Panc1 (cell line): Measurements from ENCODE around the gene AMZ1. TPM values are rescaled to one million over a fixed set of nuclear protein-coding genes. Genes with fewer than 3 reads are reported as not detected.

Source experiments
- ATAC-seq: fragments of 200-7000 bp; cut with Tn5 transposase; 2 replicates; pipeline ENCODE4 v1.9.1; 2020; ENCODE audit warnings: mild to moderate bottlenecking, moderate library complexity
- BruUV-seq: library from RNA; stranded (reverse); fragments of 400-500 nt; replicated peaks from 2 replicates; lab custom pipeline; 2021; lab: Mats Ljungman, UMichigan
- CTCF ChIA-PET: fragments of 300-600 bp; sonication (Branson Sonifier 250); formaldehyde crosslinking; loops from one replicate; lab custom pipeline; 2022; ENCODE audit warnings: antibody characterized with exemption; lab: Charles Lee
- POLR2A ChIA-PET: fragments of 300-600 bp; sonication (Branson Sonifier 250); formaldehyde crosslinking; loops from one replicate; lab custom pipeline; 2022; ENCODE audit warnings: antibody characterized with exemption; lab: Charles Lee
- DNase-seq: peaks from one replicate; pipeline ENCODE4 v3.0.0-alpha.2; 2010; ENCODE audit warnings: low read depth, low spot score
- H3K27ac ChIP-seq: 2 replicates; pipeline ENCODE4 v1.5.1; 2011; ENCODE audit warnings: mild to moderate bottlenecking, low read length, inconsistent platforms
- H3K27me3 ChIP-seq: fragments of 200-500 bp; sonication (Bioruptor generic); 2 replicates; pipeline ENCODE4 v1.6.0; 2014; ENCODE audit warnings: low read length, inconsistent platforms; ENCODE audit not compliant: control insufficient read depth, insufficient read depth
- H3K36me3 ChIP-seq: fragments of 200-500 bp; sonication (Bioruptor generic); 2 replicates; pipeline ENCODE4 v1.5.1; 2014; ENCODE audit warnings: inconsistent platforms, mild to moderate bottlenecking, low read length, moderate library complexity; ENCODE audit not compliant: control insufficient read depth, insufficient read depth
- H3K4me1 ChIP-seq: 2 replicates; pipeline ENCODE4 v1.5.1; 2011; ENCODE audit warnings: inconsistent platforms, mild to moderate bottlenecking, low read length, moderate library complexity; ENCODE audit not compliant: control insufficient read depth, insufficient read depth
- H3K4me3 ChIP-seq, 2 experiments: 2 replicates each; pipeline ENCODE4 v1.5.1; 2011 to 2012; ENCODE audit warnings: low read depth in 2 of 2, low read length in 2 of 2, mild to moderate bottlenecking in 2 of 2, inconsistent platforms in 1 of 2, moderate library complexity in 1 of 2
- H3K9me3 ChIP-seq: fragments of 200-500 bp; sonication (Bioruptor generic); 2 replicates; pipeline ENCODE4 v1.5.1; 2014; ENCODE audit warnings: low read depth, mild to moderate bottlenecking, inconsistent platforms, low read length, moderate library complexity; ENCODE audit not compliant: control insufficient read depth, insufficient read depth
- POLR2AphosphoS5 ChIP-seq: IDR thresholded peaks from 2 replicates; pipeline ENCODE4 v1.6.1; 2012; ENCODE audit warnings: mild to moderate bottlenecking, low read depth, low read length, moderate library complexity
- REST ChIP-seq, 2 experiments: IDR thresholded peaks; 2 replicates each; pipeline ENCODE4 v1.6.1; 2011 to 2012; ENCODE audit warnings: low read depth in 2 of 2, control low read depth in 1 of 2, low read length in 1 of 2, mild to moderate bottlenecking in 1 of 2, moderate library complexity in 1 of 2; ENCODE audit not compliant: insufficient read depth in 1 of 2
- SIN3A ChIP-seq: IDR thresholded peaks from 2 replicates; pipeline ENCODE4 v1.6.1; 2012; ENCODE audit warnings: low read depth, mild to moderate bottlenecking, low read length, moderate library complexity, borderline replicate concordance; ENCODE audit not compliant: insufficient read depth
- TCF7L2 ChIP-seq: IDR thresholded peaks from 2 replicates; pipeline ENCODE4 v1.6.1; 2011; ENCODE audit warnings: mild to moderate bottlenecking, low read depth, low read length, inconsistent platforms
- in situ Hi-C: cut with HindIII; loops from 2 replicates; pipeline ENCODE4 v1.10.0; 2016; ENCODE audit warnings: low sequenced_read_pairs, low pct_unique_long_range_greater_than_20kb
- intact Hi-C: fragments of 100-400 bp; cut with micrococcal nuclease; formaldehyde crosslinking; loops from one replicate; pipeline ENCODE4 v1.10.0; 2022; ENCODE audit not compliant: unreplicated experiment
- total RNA-seq: library from RNA; stranded (reverse); gene quantifications from one replicate; pipeline ENCODE4 v1.2.1, GENCODE V29; 2021; ENCODE audit not compliant: unreplicated experiment
- TF ChIP-seq, protein P1 (sequence below): fragments of 450-650 bp; IDR thresholded peaks from 2 replicates; pipeline ENCODE4 v1.5.1; 2017; ENCODE audit warnings: mild to moderate bottlenecking

Gene AMZ1
- total RNA-seq, 1 experiment from 2014 or later: 0.57 TPM

GRCh38 chr7:2721842-2722241 is 33.8 kb downstream of the AMZ1 start:
- H3K4me3 ChIP-seq: no peak overlapping the region
- H3K9me3 ChIP-seq: no peaks in the 10 kb centered on the region
- peak overlapping the region; percentile 48; the same call in 1 of the 2 replicates for H3K27ac ChIP-seq
- POLR2A ChIA-PET: no interaction called here
- BruUV-seq: no TSS peak
- no peaks in the 10 kb centered on the region for H3K27me3 ChIP-seq
- H3K4me1 ChIP-seq: peaks cover 15% of the 10 kb centered on the region; the same call in 1 of the 2 replicates
- CTCF ChIA-PET: no interaction called here
- DNase-seq: no peak
- TF ChIP-seq SIN3A (no peak), TCF7L2 (no peak), POLR2AphosphoS5 (no peak; the same call in 1 of the 2 replicates), REST (IDR thresholded peaks at IDR 0.05; ENCODE audit: insufficient read depth in 1 of 2, low read depth in 2 of 2, low read length in 1 of 2) (no peak)
- TF ChIP-seq, protein P1, sequence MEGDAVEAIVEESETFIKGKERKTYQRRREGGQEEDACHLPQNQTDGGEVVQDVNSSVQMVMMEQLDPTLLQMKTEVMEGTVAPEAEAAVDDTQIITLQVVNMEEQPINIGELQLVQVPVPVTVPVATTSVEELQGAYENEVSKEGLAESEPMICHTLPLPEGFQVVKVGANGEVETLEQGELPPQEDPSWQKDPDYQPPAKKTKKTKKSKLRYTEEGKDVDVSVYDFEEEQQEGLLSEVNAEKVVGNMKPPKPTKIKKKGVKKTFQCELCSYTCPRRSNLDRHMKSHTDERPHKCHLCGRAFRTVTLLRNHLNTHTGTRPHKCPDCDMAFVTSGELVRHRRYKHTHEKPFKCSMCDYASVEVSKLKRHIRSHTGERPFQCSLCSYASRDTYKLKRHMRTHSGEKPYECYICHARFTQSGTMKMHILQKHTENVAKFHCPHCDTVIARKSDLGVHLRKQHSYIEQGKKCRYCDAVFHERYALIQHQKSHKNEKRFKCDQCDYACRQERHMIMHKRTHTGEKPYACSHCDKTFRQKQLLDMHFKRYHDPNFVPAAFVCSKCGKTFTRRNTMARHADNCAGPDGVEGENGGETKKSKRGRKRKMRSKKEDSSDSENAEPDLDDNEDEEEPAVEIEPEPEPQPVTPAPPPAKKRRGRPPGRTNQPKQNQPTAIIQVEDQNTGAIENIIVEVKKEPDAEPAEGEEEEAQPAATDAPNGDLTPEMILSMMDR: no peak
- ATAC-seq: no peak
- no peaks in the 10 kb centered on the region for H3K36me3 ChIP-seq
- in situ Hi-C loops: no loop called here
- intact Hi-C loops: no loop called here

- Histone ChIP-seq H3K27ac (no peak overlapping the region), H3K36me3 (no peaks in the 10 kb centered on the region), H3K9me3 (no peaks in the 10 kb centered on the region), H3K27me3 (no peaks in the 10 kb centered on the region), H3K4me1 (peaks cover 14% of the 10 kb centered on the region; the same call in 1 of the 2 replicates), H3K4me3 (no peak overlapping the region)
- no TSS peak for BruUV-seq
- DNase-seq (no peak), ATAC-seq (no peak)
- TF ChIP-seq POLR2AphosphoS5 (no peak), TCF7L2 (no peak), SIN3A (no peak), REST (IDR thresholded peaks at IDR 0.05; ENCODE audit: insufficient read depth in 1 of 2, low read depth in 2 of 2, low read length in 1 of 2) (no peak)
- TF ChIP-seq, protein P1: no peak
- ChIA-PET CTCF (no interaction called here), POLR2A (interaction anchor here (0.6 kb wide), 1 partner anchor 15 kb away, joined by 9 read pairs; no protein-coding TSS in a partner anchor)
- in situ Hi-C loops (no loop called here), intact Hi-C loops (no loop called here)
Observed at GRCh38 chr7:2722591-2722990, 34.6 kb downstream of the AMZ1 start.
